SK-N-SH (cell line): ENCODE results near the gene SHE. TPM values are rescaled to one million over a fixed set of nuclear protein-coding genes. Genes with fewer than 3 reads are reported as not detected.
A peak's percentile ranks its signal among the peaks of the same experiment; 100 is the strongest.

Source experiments
- CTCF ChIA-PET: fragments of 300-600, 350-600 bp; formaldehyde crosslinking; extraction: SDS; loops from one replicate; lab custom pipeline; 2021; lab: Yijun Ruan, JAX
- POLR2A ChIA-PET: fragments of 350-600 bp; sonication (Branson Sonifier 250); formaldehyde crosslinking; extraction: SDS; loops from one replicate; lab custom pipeline; 2020; ENCODE audit warnings: antibody characterized with exemption, inconsistent platforms; lab: Yijun Ruan, JAX
- DNase-seq: peaks from one replicate; pipeline ENCODE4 v3.0.0; 2012
- H2AFZ ChIP-seq: fragments of 200-600 bp; sonication (generic); 2 replicates; pipeline ENCODE4 v1.8.1; 2016; ENCODE audit warnings: antibody characterized with exemption, mild to moderate bottlenecking, low read depth
- H3F3A ChIP-seq: fragments of 200-600 bp; sonication (generic); replicated peaks from 2 replicates; pipeline ENCODE3; 2016; ENCODE audit warnings: antibody characterized with exemption, mild to moderate bottlenecking; ENCODE audit not compliant: insufficient read depth
- H3K27ac ChIP-seq, 2 experiments: fragments of 200-500 bp in 1 of 2; fragments of 200-600 bp in 1 of 2; sonication (Bioruptor generic) in 1 of 2; sonication (generic), shearing (Covaris generic) in 1 of 2; 2 replicates each; pipeline versions ENCODE4 v1.5.1 to v1.6.1; 2014 to 2016; ENCODE audit warnings: low read depth in 2 of 2, inconsistent platforms in 1 of 2, low read length in 1 of 2, mild to moderate bottlenecking in 1 of 2, mixed read lengths in 1 of 2
- H3K27me3 ChIP-seq: fragments of 200-600 bp; sonication (generic), shearing (Covaris generic); 2 replicates; pipeline ENCODE4 v1.6.1; 2016; ENCODE audit warnings: mixed run types; ENCODE audit not compliant: insufficient read depth
- H3K36me3 ChIP-seq, 2 experiments: fragments of 200-500 bp in 1 of 2; fragments of 200-600 bp in 1 of 2; sonication (Bioruptor generic) in 1 of 2; sonication (generic) in 1 of 2; replicated peaks in 1 of 2; 2 replicates each; pipeline versions ENCODE3 to v1.5.1; 2014 to 2016; ENCODE audit warnings: low read length in 1 of 2, mild to moderate bottlenecking in 1 of 2; ENCODE audit not compliant: insufficient read depth in 2 of 2, control insufficient read depth in 1 of 2
- H3K4me1 ChIP-seq, 2 experiments: fragments of 200-500 bp in 1 of 2; fragments of 200-600 bp in 1 of 2; sonication (Bioruptor generic) in 1 of 2; sonication (generic), shearing (Covaris generic) in 1 of 2; 2 replicates each; pipeline versions ENCODE4 v1.5.1 to v1.6.1; 2014 to 2016; ENCODE audit warnings: low read depth in 1 of 2, low read length in 1 of 2, mixed run types in 1 of 2; ENCODE audit not compliant: insufficient read depth in 2 of 2, control insufficient read depth in 1 of 2
- H3K4me2 ChIP-seq: fragments of 200-600 bp; sonication (generic), shearing (Covaris generic); 2 replicates; pipeline ENCODE4 v1.6.1; 2017; ENCODE audit warnings: mixed run types
- H3K4me3 ChIP-seq, 2 experiments: fragments of 200-500 bp in 1 of 2; fragments of 200-600 bp in 1 of 2; sonication (Bioruptor generic) in 1 of 2; sonication (generic), shearing (Covaris generic) in 1 of 2; 2 replicates each; pipeline versions ENCODE4 v1.5.1 to v1.8.1; 2014 to 2016; ENCODE audit warnings: low read depth in 2 of 2, inconsistent platforms in 1 of 2, low read length in 1 of 2, mild to moderate bottlenecking in 1 of 2, mixed read lengths in 1 of 2, moderate library complexity in 1 of 2
- H3K79me2 ChIP-seq: fragments of 200-600 bp; sonication (generic); 2 replicates; pipeline ENCODE4 v1.8.1; 2017; ENCODE audit warnings: mild to moderate bottlenecking; ENCODE audit not compliant: insufficient read depth
- H3K9ac ChIP-seq: fragments of 200-600 bp; sonication (generic); 2 replicates; pipeline ENCODE4 v1.6.1; 2017; ENCODE audit warnings: mixed run types
- H3K9me2 ChIP-seq: fragments of 200-600 bp; sonication (generic); 2 replicates; pipeline ENCODE4 v1.6.1; 2017; ENCODE audit warnings: mixed run types
- H3K9me3 ChIP-seq: fragments of 200-600 bp; sonication (generic); 2 replicates; pipeline ENCODE4 v1.6.1; 2017; ENCODE audit warnings: mixed run types, mild to moderate bottlenecking, moderate library complexity
- H4K20me1 ChIP-seq: fragments of 200-600 bp; sonication (generic); 2 replicates; pipeline ENCODE4 v1.6.1; 2017; ENCODE audit warnings: mild to moderate bottlenecking, mixed run types; ENCODE audit not compliant: insufficient read depth
- EP300 ChIP-seq, 2 experiments: IDR thresholded peaks; 2 replicates each; pipeline versions ENCODE4 v1.4.0 to v1.6.1; 2012; ENCODE audit warnings: borderline replicate concordance in 1 of 2, low read depth in 1 of 2, low read length in 1 of 2
- EZH2phosphoT487 ChIP-seq: fragments of 200-600 bp; sonication (generic); IDR thresholded peaks from 2 replicates; pipeline ENCODE4 v1.6.1; 2017; ENCODE audit warnings: low read depth, mixed run types, mild to moderate bottlenecking, antibody characterized with exemption, moderate library complexity, borderline replicate concordance
- FOSL2 ChIP-seq: IDR thresholded peaks from 2 replicates; pipeline ENCODE4 v1.4.0; 2012; ENCODE audit warnings: low read depth, mild to moderate bottlenecking, moderate library complexity, borderline replicate concordance
- FOXJ3 ChIP-seq: sonication (generic); formaldehyde crosslinking; IDR thresholded peaks from 2 replicates; pipeline ENCODE4 v1.5.1; 2020; ENCODE audit warnings: mild to moderate bottlenecking, missing genetic modification reagents
- FOXM1 ChIP-seq: IDR thresholded peaks from 2 replicates; pipeline ENCODE4 v1.4.0; 2012; ENCODE audit warnings: low read depth, mild to moderate bottlenecking
- GABPA ChIP-seq: IDR thresholded peaks from 2 replicates; pipeline ENCODE4 v1.4.0; 2012; ENCODE audit warnings: low read depth, mild to moderate bottlenecking
- JUND ChIP-seq: IDR thresholded peaks from 2 replicates; pipeline ENCODE4 v1.4.0; 2012
- NRF1 ChIP-seq: IDR thresholded peaks from 2 replicates; pipeline ENCODE4 v1.6.1; 2012; ENCODE audit warnings: low read depth, mild to moderate bottlenecking, low read length
- POLR2AphosphoS5 ChIP-seq: IDR thresholded peaks from 2 replicates; pipeline ENCODE4 v1.6.1; 2012; ENCODE audit warnings: low read depth, low read length
- RAD21 ChIP-seq: IDR thresholded peaks from 2 replicates; pipeline ENCODE4 v1.6.1; 2012; ENCODE audit warnings: mild to moderate bottlenecking, low read length
- RFX5 ChIP-seq: IDR thresholded peaks from 2 replicates; pipeline ENCODE4 v1.6.1; 2012; ENCODE audit warnings: mild to moderate bottlenecking, improper control_type of control experiment, low read length
- TAF1 ChIP-seq: IDR thresholded peaks from 2 replicates; pipeline ENCODE4 v1.6.1; 2012; ENCODE audit warnings: low read depth, mild to moderate bottlenecking, low read length, moderate library complexity, borderline replicate concordance
- TCF12 ChIP-seq: IDR thresholded peaks from 2 replicates; pipeline ENCODE4 v1.4.0; 2012
- TEAD4 ChIP-seq: IDR thresholded peaks from 2 replicates; pipeline ENCODE4 v1.4.0; 2012; ENCODE audit warnings: mild to moderate bottlenecking, borderline replicate concordance; ENCODE audit not compliant: insufficient read depth
- WGBS: methylation state at CpG from one replicate; pipeline ENCODE4 v1.1.6; 2017; ENCODE audit warnings: low lambda C conversion rate; 5-methylcytosine and 5-hydroxymethylcytosine counted together
- polyA plus RNA-seq, 3 experiments: library from polyadenylated mRNA; depleted of rRNA; stranded (reverse); fragments of >200 nt; gene quantifications; 2 replicates each; pipeline ENCODE4 v1.2.3, GENCODE V29; 2012
- TF ChIP-seq, protein P1 (sequence below): IDR thresholded peaks from 2 replicates; pipeline ENCODE4; 2012

SHE gene
- polyA plus RNA-seq, 1 of the 3 experiments (the other 2 are of a cell fraction): not detected

DNA sequence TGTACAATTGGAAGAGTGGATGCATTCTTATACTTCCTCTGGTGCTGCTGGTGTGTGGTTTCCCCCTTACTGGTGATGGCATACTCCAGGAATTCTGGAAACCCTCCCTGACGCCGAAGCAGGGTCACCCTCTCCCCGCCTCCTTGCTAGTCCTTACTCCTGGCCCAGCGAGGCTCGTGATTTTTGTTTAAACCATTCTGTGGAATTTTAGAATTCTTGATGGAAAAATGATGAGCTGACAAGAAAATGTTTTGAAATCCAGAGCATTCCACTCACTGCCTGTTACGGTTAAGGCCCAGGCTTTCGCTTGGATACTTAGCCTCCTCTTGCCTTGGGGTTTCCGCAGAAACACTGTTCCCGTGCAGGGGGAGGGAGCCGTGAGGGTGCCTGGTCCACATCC is 55.9 kb downstream of the SHE start:
- POLR2A ChIA-PET: no interaction called here
- 53% methylated on average over 10 of the region's 10 CpGs for WGBS
- CTCF ChIA-PET: interaction anchor here (1.6 kb wide), 1 partner anchor 33 kb away, joined by 4 read pairs; no protein-coding TSS in a partner anchor

DNA sequence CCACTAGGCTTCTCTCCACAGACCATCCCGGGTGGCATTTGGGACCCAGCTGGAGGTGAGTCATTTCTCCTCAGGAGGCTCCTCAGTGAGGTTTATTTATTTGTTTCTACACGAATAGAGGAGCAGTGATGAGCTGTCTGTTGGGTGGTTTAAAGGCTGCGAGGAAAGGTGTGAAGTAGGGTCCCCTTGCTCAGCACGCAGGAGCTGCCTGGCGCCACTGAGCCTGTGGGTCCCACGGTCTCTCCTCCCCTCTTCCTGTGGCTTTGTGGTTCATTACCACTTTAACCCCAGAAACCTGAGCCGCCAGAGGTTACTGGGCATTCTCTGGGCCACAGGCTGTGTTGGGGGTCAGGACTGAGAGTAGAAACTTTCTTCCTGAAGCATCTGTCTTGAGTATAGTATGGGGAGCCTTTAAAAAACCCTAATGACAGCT is 57.2 kb downstream of the SHE start:
- TF ChIP-seq TCF12: peak; percentile 73
- TF ChIP-seq FOXM1: no peak
- peak; percentile 66 for TF ChIP-seq JUND
- no peak for TF ChIP-seq NRF1
- TF ChIP-seq EZH2phosphoT487: no peak
- no peak for TF ChIP-seq FOXJ3 (CRISPR knock-in tag)
- TF ChIP-seq FOSL2: peak; percentile 79
- TF ChIP-seq TAF1: no peak
- TF ChIP-seq TEAD4: 0 out of 2 replicates have a peak, but pooled peaks have one; percentile 17
- peak in 1 of 2 experiments; percentile 10; a peak in 1 of 4 replicates for TF ChIP-seq EP300 (IDR thresholded peaks at IDR 0.05; ENCODE audit: borderline replicate concordance in 1 of 2, low read depth in 1 of 2, low read length in 1 of 2)
- TF ChIP-seq POLR2AphosphoS5: no peak
- no peak for TF ChIP-seq RAD21
- no peak for TF ChIP-seq GABPA
- TF ChIP-seq, protein P1, sequence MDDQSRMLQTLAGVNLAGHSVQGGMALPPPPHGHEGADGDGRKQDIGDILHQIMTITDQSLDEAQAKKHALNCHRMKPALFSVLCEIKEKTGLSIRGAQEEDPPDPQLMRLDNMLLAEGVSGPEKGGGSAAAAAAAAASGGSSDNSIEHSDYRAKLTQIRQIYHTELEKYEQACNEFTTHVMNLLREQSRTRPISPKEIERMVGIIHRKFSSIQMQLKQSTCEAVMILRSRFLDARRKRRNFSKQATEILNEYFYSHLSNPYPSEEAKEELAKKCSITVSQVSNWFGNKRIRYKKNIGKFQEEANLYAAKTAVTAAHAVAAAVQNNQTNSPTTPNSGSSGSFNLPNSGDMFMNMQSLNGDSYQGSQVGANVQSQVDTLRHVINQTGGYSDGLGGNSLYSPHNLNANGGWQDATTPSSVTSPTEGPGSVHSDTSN: peak; percentile 44; the same call in 1 of the 2 replicates
- Histone ChIP-seq H2AFZ (no peak overlapping the region), H3K36me3 (no peaks in the 10 kb centered on the region), H3K4me1 (peaks cover 4 to 33% of the 10 kb centered on the region in 2 experiments; a peak in 3 of 4 replicates), H3K9ac (no peak overlapping the region), H4K20me1 (no peaks in the 10 kb centered on the region), H3K4me2 (peak overlapping the region; percentile 21; the same call in 1 of the 2 replicates), H3K9me2 (no peaks in the 10 kb centered on the region), H3K9me3 (no peaks in the 10 kb centered on the region), H3K79me2 (no peaks in the 10 kb centered on the region), H3K4me3 (no peak overlapping the region), H3K27ac (no peak overlapping the region), H3F3A (no peaks in the 10 kb centered on the region), H3K27me3 (no peaks in the 10 kb centered on the region)
- DNase-seq: no peak
- POLR2A ChIA-PET: no interaction called here
- CTCF ChIA-PET: interaction anchor here (1.4 kb wide), 1 partner anchor 19 kb away, joined by 3 read pairs; no protein-coding TSS in a partner anchor
- 56% methylated on average over 6 of the region's 7 CpGs for WGBS

More for the DNA sequence above, 55.9 kb downstream of the SHE start:
- Histone ChIP-seq H3K4me1 (peaks cover 4 to 33% of the 10 kb centered on the region in 2 experiments; a peak in 3 of 4 replicates), H2AFZ (0 out of 2 replicates have a peak overlapping the region, but pooled peaks have one; percentile 4), H3K27ac (peak overlapping the region in 1 of 2 experiments; percentile 54; a peak in 2 of 4 replicates), H3K79me2 (no peaks in the 10 kb centered on the region), H4K20me1 (no peaks in the 10 kb centered on the region), H3K9ac (no peak overlapping the region), H3K4me2 (peak overlapping the region; percentile 11; the same call in 1 of the 2 replicates), H3F3A (no peaks in the 10 kb centered on the region), H3K4me3 (no peak overlapping the region), H3K9me3 (no peaks in the 10 kb centered on the region), H3K27me3 (no peaks in the 10 kb centered on the region), H3K36me3 (no peaks in the 10 kb centered on the region), H3K9me2 (no peaks in the 10 kb centered on the region)
- TF ChIP-seq TEAD4 (peak; percentile 70; the same call in 1 of the 2 replicates), FOSL2 (peak; percentile 54; the same call in 1 of the 2 replicates), RFX5 (no peak), RAD21 (no peak), POLR2AphosphoS5 (no peak), JUND (peak; percentile 37; the same call in 1 of the 2 replicates)
- DNase-seq: no peak
